Activated T-cell treated with anti-CD3 and anti-CD28 coated beads, Interleukin-2, amount 50 U/mL, for 4 hours (primary cell): Measurements from ENCODE around the gene CNNM2. TPM values are rescaled to one million over a fixed set of nuclear protein-coding genes. Genes with fewer than 3 reads are reported as not detected.

Source experiments
- ATAC-seq, 2 donors: fragments of 200-7000 bp; cut with Tn5 transposase; one replicate each; pipeline ENCODE4 v1.10.0; 2021
- DNase-seq: peaks from one replicate; pipeline ENCODE4 v3.0.0-alpha.2; 2020
- H3K27me3 Mint-ChIP-seq: one replicate; pipeline ENCODE4 v1.8.0; 2021; ENCODE audit warnings: low read depth, mixed read lengths
- H3K36me3 Mint-ChIP-seq: one replicate; pipeline ENCODE4 v1.8.0; 2022; ENCODE audit warnings: mixed read lengths; ENCODE audit not compliant: insufficient read depth
- H3K4me1 Mint-ChIP-seq: one replicate; pipeline ENCODE4 v1.8.0; 2021; ENCODE audit warnings: low read depth, mixed read lengths
- H3K4me3 Mint-ChIP-seq: one replicate; pipeline ENCODE4 v1.8.0; 2021; ENCODE audit warnings: mild to moderate bottlenecking, moderate library complexity, mixed read lengths
- H3K9me3 Mint-ChIP-seq: one replicate; pipeline ENCODE4 v1.8.0; 2021; ENCODE audit warnings: mixed read lengths
- total RNA-seq, 3 donors: library from RNA; stranded (reverse); gene quantifications; one replicate each; pipeline ENCODE4 v1.2.1, GENCODE V29; 2021

The CNNM2 gene
- total RNA-seq, 3 donors from 2014 or later = 6.0 to 6.3 (median 6.1) TPM

DNA sequence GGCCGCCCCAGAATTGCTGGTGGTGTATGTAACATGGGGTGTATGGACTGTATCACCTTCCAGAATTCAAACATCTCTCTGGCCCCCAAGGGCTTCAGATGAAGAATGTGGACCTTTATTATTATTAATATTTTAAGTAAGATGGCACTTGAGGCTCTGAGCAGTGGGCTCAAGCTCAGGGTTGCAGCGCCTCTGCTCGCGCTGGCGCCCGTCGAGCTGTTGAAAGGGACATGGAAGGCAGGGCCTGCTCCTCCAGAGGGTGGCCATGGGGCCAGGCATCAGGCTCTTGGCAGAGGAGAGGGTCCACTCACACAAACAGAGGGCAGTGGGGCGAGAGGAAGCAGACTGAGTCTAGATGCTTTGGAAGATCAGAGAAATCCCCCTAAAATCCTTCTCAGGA, 154.8 kb downstream of the CNNM2 start:
- DNase-seq = no peak
- Mint-ChIP-seq H3K4me1 (peaks cover 29% of the 10 kb centered on the region), H3K27me3 (no peaks in the 10 kb centered on the region), H3K36me3 (peaks cover 20% of the 10 kb centered on the region), H3K4me3 (no peak overlapping the region), H3K9me3 (no peaks in the 10 kb centered on the region)
- ATAC-seq = no peak

DNA sequence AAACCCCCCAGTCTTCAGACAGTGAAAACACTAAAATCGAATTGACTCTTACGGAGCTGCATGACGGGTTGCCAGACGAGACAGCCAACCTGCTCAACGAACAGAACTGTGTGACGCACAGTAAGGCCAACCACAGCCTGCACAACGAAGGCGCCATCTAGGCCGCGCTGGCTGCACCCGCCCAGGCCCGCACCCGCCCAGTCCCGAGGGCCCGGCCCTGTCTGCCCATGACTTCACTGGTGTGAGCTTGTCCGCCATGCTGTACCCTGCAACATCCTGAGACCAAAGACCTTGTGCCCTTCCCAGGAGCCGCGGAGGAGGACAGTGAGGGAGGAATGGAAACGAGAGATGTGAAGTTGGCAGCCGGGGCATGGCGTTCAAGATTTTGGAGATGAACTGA, 158.9 kb downstream of the CNNM2 start:
- no peak for ATAC-seq

DNA sequence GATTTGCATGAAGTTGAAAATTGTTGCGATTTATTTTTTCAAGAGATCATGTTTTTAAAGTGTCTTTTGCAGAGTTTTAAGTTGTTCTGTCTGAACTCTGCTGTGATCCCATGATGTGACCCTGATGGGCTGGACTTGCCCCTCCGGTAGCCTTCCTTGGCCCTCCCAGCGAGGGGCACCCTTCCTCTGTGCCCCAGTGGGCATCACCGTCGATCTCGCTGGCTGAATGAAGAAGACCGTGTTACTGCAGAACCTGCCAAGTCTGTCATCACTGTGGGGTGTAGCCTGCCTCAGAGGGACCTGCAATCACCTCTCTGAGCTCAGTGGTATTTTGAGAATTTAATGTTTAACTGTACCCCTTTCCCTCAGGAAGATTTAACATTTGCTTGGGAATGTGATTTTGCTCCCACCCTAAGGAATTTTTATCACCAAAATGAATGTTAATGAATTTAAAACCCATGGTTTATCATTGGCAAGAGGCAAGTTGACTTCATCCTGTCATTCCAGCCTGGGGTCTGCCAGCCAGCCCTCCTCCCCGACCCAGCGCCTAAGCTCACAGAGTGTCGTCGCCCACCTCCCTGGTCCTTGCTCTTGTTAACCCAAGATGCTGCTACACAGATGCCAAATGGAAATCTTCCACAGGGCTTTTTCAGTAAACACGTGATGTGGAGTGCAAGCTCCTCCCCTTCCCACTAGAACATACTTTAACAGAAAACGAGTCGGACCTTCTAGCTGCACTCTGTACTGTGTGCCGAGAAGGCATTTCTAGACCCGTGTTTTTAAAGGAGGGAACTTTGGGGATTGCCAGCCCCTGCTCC, 159.6 kb downstream of the CNNM2 start:
- DNase-seq = no peak
- peaks cover 21% of the 10 kb centered on the region for H3K36me3 Mint-ChIP-seq
- no peaks in the 10 kb centered on the region for H3K4me1 Mint-ChIP-seq
- H3K4me3 Mint-ChIP-seq = no peak overlapping the region
- H3K9me3 Mint-ChIP-seq = no peaks in the 10 kb centered on the region
- no peaks in the 10 kb centered on the region for H3K27me3 Mint-ChIP-seq
- ATAC-seq = no peak

More for the DNA sequence above, 158.9 kb downstream of the CNNM2 start:
- no peak for DNase-seq
- Mint-ChIP-seq H3K4me3 (no peak overlapping the region), H3K4me1 (no peaks in the 10 kb centered on the region), H3K27me3 (no peaks in the 10 kb centered on the region), H3K9me3 (no peaks in the 10 kb centered on the region), H3K36me3 (peaks cover 21% of the 10 kb centered on the region)

DNA sequence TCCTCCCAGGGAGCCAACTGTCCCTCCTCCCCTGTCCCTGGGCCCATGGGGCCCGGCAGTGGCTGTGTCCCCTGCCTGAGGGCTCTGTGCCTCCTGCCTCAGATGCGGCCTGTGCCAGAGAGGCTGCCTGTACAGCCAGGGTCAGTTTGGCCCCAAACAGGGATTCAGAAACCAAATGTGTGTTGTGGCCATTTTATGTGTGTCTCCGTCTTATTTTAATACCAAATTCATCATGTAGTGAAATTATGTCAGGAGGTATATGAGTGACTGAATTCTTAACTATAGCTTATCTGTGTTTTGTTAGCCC, 160.2 kb downstream of the CNNM2 start:
- Mint-ChIP-seq H3K27me3 (no peaks in the 10 kb centered on the region), H3K4me1 (no peaks in the 10 kb centered on the region), H3K9me3 (no peaks in the 10 kb centered on the region), H3K36me3 (peaks cover 21% of the 10 kb centered on the region), H3K4me3 (no peak overlapping the region)
- ATAC-seq (no peak), DNase-seq (no peak)

DNA sequence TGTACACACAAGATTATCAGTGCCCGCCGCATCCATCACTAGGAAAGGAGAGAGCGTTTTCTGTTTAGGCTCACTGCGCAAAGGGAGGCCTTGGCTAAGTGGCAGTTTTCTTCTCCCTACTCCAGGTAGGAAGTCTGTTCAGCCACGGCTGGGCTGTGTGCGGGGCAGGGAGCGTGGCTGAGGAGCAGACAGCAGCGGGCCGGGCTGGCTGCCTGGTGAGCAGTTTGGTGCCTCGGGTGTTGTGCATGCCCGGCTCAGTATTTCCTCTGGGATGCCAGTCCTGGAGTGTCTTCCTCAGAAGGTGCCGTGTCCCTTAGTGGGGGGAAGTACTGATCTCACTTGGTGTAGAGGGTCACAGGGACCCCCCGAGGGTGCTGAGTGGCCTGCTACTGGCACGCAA, 160.6 kb downstream of the CNNM2 start:
- Mint-ChIP-seq H3K36me3 (peaks cover 21% of the 10 kb centered on the region), H3K4me3 (no peak overlapping the region), H3K27me3 (no peaks in the 10 kb centered on the region), H3K9me3 (no peaks in the 10 kb centered on the region), H3K4me1 (no peaks in the 10 kb centered on the region)
- ATAC-seq = no peak
- DNase-seq = no peak

DNA sequence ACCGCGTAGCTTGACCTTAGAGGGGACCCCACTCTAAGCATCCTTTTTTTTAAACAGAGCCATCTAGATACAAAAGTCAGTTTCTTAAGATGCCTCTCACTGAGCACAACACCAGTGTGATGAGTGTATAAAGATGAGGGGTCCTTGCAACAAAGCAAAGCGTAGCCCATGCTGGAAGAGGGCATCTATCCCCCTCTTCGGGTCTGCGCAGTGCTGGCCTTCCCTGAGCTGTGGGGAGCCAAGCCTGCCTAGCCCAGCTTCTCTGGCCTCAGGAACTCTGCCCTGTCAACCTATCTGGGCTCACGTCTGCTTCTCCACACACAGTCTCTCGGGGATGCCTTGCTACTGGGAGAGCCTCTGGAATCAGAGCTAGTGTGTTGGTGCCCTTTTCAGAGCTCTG, 161.0 kb downstream of the CNNM2 start:
- no peak for ATAC-seq
- Mint-ChIP-seq H3K9me3 (no peaks in the 10 kb centered on the region), H3K4me3 (no peak overlapping the region), H3K36me3 (peaks cover 21% of the 10 kb centered on the region), H3K27me3 (no peaks in the 10 kb centered on the region), H3K4me1 (no peaks in the 10 kb centered on the region)
- DNase-seq = no peak

DNA sequence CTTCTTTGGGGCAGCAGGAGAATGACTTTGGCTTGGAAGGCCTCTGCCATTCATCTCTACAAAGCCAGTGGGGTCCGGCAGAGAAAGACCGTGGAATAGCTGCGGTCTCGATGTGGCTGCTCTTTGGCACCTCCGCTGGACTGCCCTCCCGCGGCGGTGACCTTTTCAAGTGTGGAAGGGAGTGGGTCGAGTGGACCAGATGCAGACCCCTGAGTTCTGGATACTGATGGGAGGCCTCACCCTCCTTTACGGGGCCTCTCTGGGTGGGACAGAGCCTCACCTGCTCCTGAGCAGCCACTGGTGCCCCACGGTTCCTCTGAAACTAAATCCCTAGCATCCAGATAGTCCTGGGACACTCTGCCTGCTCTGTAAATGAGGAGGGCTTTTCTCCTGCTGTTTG, 161.9 kb downstream of the CNNM2 start:
- peaks cover 17% of the 10 kb centered on the region for H3K36me3 Mint-ChIP-seq
- H3K4me1 Mint-ChIP-seq = no peaks in the 10 kb centered on the region
- ATAC-seq (no peak), DNase-seq (no peak)
- H3K4me3 Mint-ChIP-seq = no peak overlapping the region
- H3K27me3 Mint-ChIP-seq = no peaks in the 10 kb centered on the region
- no peaks in the 10 kb centered on the region for H3K9me3 Mint-ChIP-seq

DNA sequence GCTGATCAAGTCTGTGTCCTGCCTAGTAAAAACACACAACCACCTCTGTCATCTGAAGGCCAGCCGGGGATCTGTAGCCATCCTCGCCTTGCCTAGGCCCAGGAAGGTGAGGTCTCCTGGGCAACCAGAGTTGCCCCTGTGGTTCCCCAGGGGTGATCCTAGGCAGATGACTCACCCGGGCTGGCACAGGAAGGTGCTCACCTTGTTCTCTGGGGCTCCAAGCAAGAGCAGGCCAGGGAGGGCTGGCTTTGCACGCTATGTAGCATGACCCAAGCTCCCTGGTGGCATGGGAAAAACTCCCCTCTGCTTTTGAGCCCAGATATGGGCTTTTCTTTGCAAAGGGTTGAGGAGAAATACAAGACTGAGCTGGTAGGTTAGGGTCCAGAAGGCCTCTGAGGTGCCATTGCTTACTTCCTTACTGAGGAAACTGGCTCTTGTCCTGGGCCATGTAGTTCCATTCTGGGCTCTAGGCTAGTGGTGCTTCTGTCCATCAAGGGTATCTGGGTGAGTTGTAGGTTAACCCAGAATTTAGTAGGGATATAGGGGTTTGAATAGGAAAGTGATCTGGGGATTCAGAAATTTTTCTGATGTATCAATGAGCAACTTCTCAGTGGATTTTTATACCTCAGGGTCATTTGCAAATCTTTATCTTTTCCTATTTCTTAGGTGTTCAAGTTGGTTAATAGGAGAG, 162.9 kb downstream of the CNNM2 start:
- ATAC-seq (peak in 1 of 2 donors; percentile 37), DNase-seq (no peak)
- Mint-ChIP-seq H3K4me1 (no peaks in the 10 kb centered on the region), H3K4me3 (no peak overlapping the region), H3K36me3 (peaks cover 17% of the 10 kb centered on the region), H3K9me3 (no peaks in the 10 kb centered on the region), H3K27me3 (no peaks in the 10 kb centered on the region)

DNA sequence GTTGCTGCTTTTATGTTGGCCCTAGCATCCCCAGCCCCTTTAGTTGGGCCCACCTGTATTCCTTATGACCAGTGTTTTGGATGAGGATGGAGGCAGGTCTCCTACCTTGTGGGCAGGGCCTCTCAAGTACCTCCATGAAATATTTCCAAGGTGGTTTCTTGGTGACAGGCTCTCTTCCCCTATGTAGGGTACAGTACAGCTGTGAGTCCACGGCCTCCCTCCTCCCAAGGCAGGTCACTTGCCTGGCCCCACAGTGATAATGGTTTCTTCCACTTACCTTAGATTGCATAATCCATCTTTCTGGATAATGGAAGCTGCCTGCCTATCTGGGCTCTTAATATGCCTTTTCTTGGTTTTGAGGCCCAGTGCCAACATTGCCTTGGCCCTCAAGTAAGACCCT, 164.6 kb downstream of the CNNM2 start:
- DNase-seq (no peak), ATAC-seq (no peak)
- Mint-ChIP-seq H3K36me3 (peaks cover 8% of the 10 kb centered on the region), H3K27me3 (no peaks in the 10 kb centered on the region), H3K4me1 (no peaks in the 10 kb centered on the region), H3K4me3 (no peak overlapping the region), H3K9me3 (no peaks in the 10 kb centered on the region)

DNA sequence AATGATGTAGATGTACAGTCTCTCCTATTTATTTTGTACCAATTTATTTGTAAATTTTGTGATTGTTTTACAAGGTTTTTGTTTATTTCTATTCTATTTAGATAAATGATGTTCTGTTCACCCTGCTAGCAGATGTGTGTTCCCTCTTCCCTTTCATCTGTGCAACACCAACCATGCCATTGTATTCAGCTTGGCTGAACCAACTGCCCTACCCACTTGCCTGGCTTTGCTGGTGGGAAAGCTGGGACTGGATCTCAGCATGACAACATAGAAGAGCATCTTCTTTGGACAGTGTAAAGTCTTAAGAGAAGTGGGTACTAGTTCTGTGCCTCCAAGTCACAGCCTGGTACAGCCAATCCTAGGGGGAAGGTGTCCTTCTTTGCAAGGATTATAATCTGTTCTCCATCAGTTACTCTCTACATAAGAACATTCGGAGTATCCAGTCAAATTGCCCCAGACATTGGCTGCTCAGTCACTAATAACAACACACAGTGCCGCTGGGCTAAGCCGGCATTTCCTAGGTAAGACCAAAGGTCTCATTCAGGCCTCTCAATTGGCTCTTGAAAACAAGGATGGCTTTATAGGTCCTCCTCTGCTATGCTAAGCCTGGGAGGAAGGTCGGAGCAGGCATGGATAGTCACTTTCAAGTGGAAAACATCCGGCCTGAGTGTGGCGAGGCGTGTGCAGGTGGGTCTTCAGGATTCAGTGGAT, 165.3 kb downstream of the CNNM2 start:
- Mint-ChIP-seq H3K27me3 (no peaks in the 10 kb centered on the region), H3K4me3 (no peak overlapping the region), H3K4me1 (no peaks in the 10 kb centered on the region), H3K9me3 (no peaks in the 10 kb centered on the region), H3K36me3 (peaks cover 10% of the 10 kb centered on the region)
- no peak for ATAC-seq
- DNase-seq = no peak

DNA sequence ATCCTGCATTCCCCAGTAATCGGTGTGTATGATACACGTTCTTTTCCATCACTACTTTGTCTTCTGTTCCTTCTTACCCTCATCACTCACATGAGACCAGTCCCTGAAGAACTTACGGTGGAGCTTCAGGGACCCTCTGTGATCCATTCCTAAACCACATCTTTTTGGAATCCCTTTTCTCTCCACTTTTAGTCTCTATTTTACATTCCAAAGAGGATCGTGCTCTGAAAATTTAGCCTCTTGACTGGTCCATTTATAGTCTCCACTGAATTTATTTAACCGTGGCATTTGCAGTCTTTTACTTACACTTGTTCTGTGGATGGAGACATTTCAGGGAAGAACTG, 165.9 kb downstream of the CNNM2 start:
- Mint-ChIP-seq H3K4me1 (no peaks in the 10 kb centered on the region), H3K36me3 (peaks cover 13% of the 10 kb centered on the region), H3K9me3 (no peaks in the 10 kb centered on the region), H3K4me3 (no peak overlapping the region), H3K27me3 (no peaks in the 10 kb centered on the region)
- no peak for ATAC-seq
- no peak for DNase-seq

DNA sequence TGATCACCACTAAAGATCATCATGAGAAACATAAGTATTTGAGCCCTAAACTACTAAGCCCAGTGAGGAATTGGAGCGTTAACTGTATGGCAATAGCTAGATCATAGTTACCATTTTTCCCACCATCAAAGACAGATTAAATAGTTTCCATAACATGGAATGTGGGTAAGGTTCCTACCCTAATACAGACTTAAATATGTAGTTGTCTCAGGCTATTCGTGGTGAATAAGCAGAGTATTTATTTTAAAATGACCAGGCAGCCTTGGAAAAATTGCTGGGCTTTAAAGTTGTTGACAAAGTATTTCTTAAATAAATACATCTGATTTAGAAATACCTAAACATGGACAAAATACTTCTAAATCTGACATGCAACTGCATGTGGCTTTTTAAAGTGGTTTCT, 168.2 kb downstream of the CNNM2 start:
- DNase-seq (no peak), ATAC-seq (no peak)
- H3K4me1 Mint-ChIP-seq = no peaks in the 10 kb centered on the region
- H3K36me3 Mint-ChIP-seq = peaks cover 33% of the 10 kb centered on the region
- H3K27me3 Mint-ChIP-seq = no peaks in the 10 kb centered on the region
- no peaks in the 10 kb centered on the region for H3K9me3 Mint-ChIP-seq
- H3K4me3 Mint-ChIP-seq = no peak overlapping the region

DNA sequence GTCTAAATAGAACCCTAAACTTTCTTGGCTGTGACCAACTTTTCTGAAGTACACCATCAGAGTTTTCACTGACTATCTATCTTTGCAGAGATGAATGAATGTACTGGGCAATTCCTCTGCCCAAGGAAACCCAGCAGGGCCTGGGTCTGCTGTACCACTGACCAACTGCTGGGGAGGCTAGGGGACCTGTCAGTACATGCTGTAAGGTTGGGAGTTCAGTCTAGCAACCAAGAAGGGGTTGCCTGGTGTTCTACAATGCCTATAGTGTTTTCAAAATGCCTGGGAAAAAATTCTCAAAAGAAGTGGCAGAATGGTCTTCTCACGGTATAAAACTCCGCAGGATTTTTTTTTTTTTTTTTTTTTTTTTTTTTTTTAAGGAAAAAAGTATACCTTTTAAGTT, 168.7 kb downstream of the CNNM2 start:
- no peaks in the 10 kb centered on the region for H3K4me1 Mint-ChIP-seq
- DNase-seq = no peak
- H3K36me3 Mint-ChIP-seq = peaks cover 37% of the 10 kb centered on the region
- no peaks in the 10 kb centered on the region for H3K27me3 Mint-ChIP-seq
- no peaks in the 10 kb centered on the region for H3K9me3 Mint-ChIP-seq
- ATAC-seq = no peak
- H3K4me3 Mint-ChIP-seq = no peak overlapping the region

DNA sequence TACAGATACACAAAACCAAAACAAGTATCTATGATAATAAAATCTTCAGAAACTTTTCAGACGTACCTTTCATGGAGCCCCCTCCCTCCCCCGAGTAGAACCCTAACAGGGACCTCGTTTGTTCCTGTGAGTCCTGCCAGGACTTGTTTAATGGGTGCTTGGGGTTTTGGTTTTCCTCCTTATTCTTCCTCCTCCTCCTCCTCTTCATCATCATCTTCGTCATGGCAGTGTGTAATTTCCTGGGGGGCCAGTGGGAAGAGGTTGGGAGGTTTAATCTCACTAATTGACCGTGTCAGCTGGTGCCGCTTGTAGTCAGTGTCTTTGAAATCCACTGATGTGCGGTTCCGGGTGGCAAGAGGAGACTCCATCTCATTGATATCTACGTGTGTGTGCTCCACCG, 171.4 kb downstream of the CNNM2 start:
- H3K4me3 Mint-ChIP-seq = no peak overlapping the region
- no peaks in the 10 kb centered on the region for H3K9me3 Mint-ChIP-seq
- ATAC-seq = no peak
- no peak for DNase-seq
- no peaks in the 10 kb centered on the region for H3K27me3 Mint-ChIP-seq
- peaks cover 55% of the 10 kb centered on the region for H3K36me3 Mint-ChIP-seq
- H3K4me1 Mint-ChIP-seq = no peaks in the 10 kb centered on the region

DNA sequence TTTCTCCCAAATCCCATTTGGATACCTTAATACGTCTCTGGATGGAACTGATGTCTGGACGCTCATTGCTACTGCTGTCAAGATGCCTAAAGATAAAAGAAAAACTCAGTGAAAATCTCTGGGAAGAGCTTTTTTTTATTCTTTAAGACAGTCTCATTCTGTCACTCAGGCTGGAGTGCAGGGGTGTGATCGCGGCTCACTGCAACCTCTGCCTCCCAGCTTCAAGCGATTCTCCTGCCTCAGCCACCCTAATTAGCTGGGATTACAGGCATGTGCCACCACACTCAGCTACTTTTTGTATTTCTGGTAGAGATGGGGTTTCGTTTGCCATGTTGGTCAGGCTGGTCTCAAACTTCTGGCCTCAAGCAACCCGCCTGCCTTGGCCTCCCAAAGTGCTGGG, 172.8 kb downstream of the CNNM2 start:
- Mint-ChIP-seq H3K36me3 (peaks cover 57% of the 10 kb centered on the region), H3K27me3 (no peaks in the 10 kb centered on the region), H3K9me3 (no peaks in the 10 kb centered on the region), H3K4me1 (no peaks in the 10 kb centered on the region), H3K4me3 (no peak overlapping the region)
- ATAC-seq (no peak), DNase-seq (no peak)
